Endothelial cell of umbilical vein (primary cell): Measurements from ENCODE around the gene KRT83. TPM values are rescaled to one million over a fixed set of nuclear protein-coding genes. Genes with fewer than 3 reads are reported as not detected.

ENCODE experiments used
- BruUV-seq: library from RNA; stranded (reverse); fragments of 400-500 nt; replicated peaks from 2 replicates; lab custom pipeline; 2021; lab: Mats Ljungman, UMichigan
- CTCF ChIA-PET: fragments of 300-600, 350-600 bp; sonication (Branson Sonifier 250); formaldehyde crosslinking; loops from one replicate; lab custom pipeline; 2021; ENCODE audit warnings: antibody characterized with exemption, inconsistent platforms; lab: Charles Lee
- POLR2A ChIA-PET: fragments of 300-600, 350-600 bp; sonication (Branson Sonifier 250); formaldehyde crosslinking; loops from one replicate; lab custom pipeline; 2021; ENCODE audit warnings: antibody characterized with exemption, inconsistent platforms; lab: Charles Lee
- DNase-seq: peaks from one replicate; pipeline ENCODE4 v3.0.0-alpha.2; 2011; ENCODE audit warnings: low read depth, low spot score
- FAIRE-seq: peaks from 2 replicates; lab custom pipeline; 2011; peaks lifted over from hg19 to GRCh38; lab: Jason Lieb, UNC
- H2AFZ ChIP-seq: 2 replicates; pipeline ENCODE4 v1.6.0; 2012; ENCODE audit warnings: low read depth, low read length, control low read depth, inconsistent platforms
- H3K27ac ChIP-seq: 2 replicates; pipeline ENCODE4 v1.5.1; 2011; ENCODE audit warnings: low read depth, mild to moderate bottlenecking, control low read depth, low read length, moderate library complexity; ENCODE audit not compliant: insufficient read depth
- H3K27me3 ChIP-seq, 2 experiments: 2 replicates each; pipeline versions ENCODE4 v1.6.0 to v1.6.1; 2011; ENCODE audit warnings: low read length in 2 of 2, mixed read lengths in 1 of 2; ENCODE audit not compliant: control insufficient read depth in 2 of 2, insufficient read depth in 2 of 2
- H3K36me3 ChIP-seq, 2 experiments: 2 replicates in 1 of 2; 3 replicates in 1 of 2; pipeline ENCODE4 v1.5.1; 2011; ENCODE audit warnings: low read length in 2 of 2, mild to moderate bottlenecking in 1 of 2, moderate library complexity in 1 of 2; ENCODE audit not compliant: control insufficient read depth in 2 of 2, insufficient read depth in 2 of 2; ENCODE audit errors: extremely low read depth in 1 of 2
- H3K4me1 ChIP-seq: 3 replicates; pipeline ENCODE4 v1.5.1; 2011; ENCODE audit warnings: mild to moderate bottlenecking, low read length; ENCODE audit not compliant: control insufficient read depth, insufficient read depth; ENCODE audit errors: extremely low read depth
- H3K4me2 ChIP-seq: 2 replicates; pipeline ENCODE4 v1.6.1; 2011; ENCODE audit warnings: low read length, control low read depth, mixed read lengths; ENCODE audit not compliant: insufficient read depth
- H3K4me3 ChIP-seq, 3 experiments: fragments of 200-600 bp in 1 of 3; sonication (generic), shearing (Covaris generic) in 1 of 3; replicated peaks in 1 of 3; 2 replicates each; pipeline ENCODE4 v1.5.1; 2011 to 2016; ENCODE audit warnings: control low read depth in 3 of 3, low read length in 3 of 3, mild to moderate bottlenecking in 2 of 3, inconsistent platforms in 1 of 3, low read depth in 1 of 3, moderate library complexity in 1 of 3; ENCODE audit not compliant: insufficient read depth in 1 of 3
- H3K79me2 ChIP-seq: 2 replicates; pipeline ENCODE4 v1.6.0; 2012; ENCODE audit warnings: low read length, inconsistent platforms; ENCODE audit not compliant: control insufficient read depth, insufficient read depth
- H3K9ac ChIP-seq: replicated peaks from 2 replicates; pipeline ENCODE3; 2011; ENCODE audit warnings: low read length, control low read depth; ENCODE audit not compliant: insufficient read depth; ENCODE audit errors: extremely low read depth
- H3K9me1 ChIP-seq: replicated peaks from 3 replicates; pipeline ENCODE4 v1.6.0; 2011; ENCODE audit warnings: mild to moderate bottlenecking, low read length; ENCODE audit not compliant: control insufficient read depth, insufficient read depth; ENCODE audit errors: extremely low read depth
- H3K9me3 ChIP-seq: replicated peaks from 2 replicates; pipeline ENCODE4 v1.5.1; 2012; ENCODE audit warnings: low read length, inconsistent platforms; ENCODE audit not compliant: control insufficient read depth, insufficient read depth
- H4K20me1 ChIP-seq: replicated peaks from 2 replicates; pipeline ENCODE3; 2011; ENCODE audit warnings: mild to moderate bottlenecking, low read length; ENCODE audit not compliant: control insufficient read depth, insufficient read depth; ENCODE audit errors: extremely low read depth
- CTCF ChIP-seq, 2 donors: IDR thresholded peaks; 1 replicate in 1 of 2; 2 replicates in 1 of 2; pipeline ENCODE4 v1.5.1; 2011; ENCODE audit warnings: low read length in 2 of 2, mild to moderate bottlenecking in 2 of 2, moderate library complexity in 2 of 2, control low read depth in 1 of 2, inconsistent platforms in 1 of 2, low read depth in 1 of 2; ENCODE audit not compliant: insufficient read depth in 1 of 2; ENCODE audit errors: extremely low read depth in 1 of 2
- EZH2 ChIP-seq: IDR thresholded peaks from 2 replicates; pipeline ENCODE4 v1.6.1; 2012; ENCODE audit warnings: borderline replicate concordance, low read depth, mild to moderate bottlenecking, moderate library complexity, low read length, inconsistent platforms; ENCODE audit not compliant: severe bottlenecking
- FOS ChIP-seq: IDR thresholded peaks from 2 replicates; pipeline ENCODE4 v1.6.1; 2011; ENCODE audit warnings: mild to moderate bottlenecking, low read length, moderate library complexity, borderline replicate concordance; ENCODE audit not compliant: insufficient read depth
- GATA2 ChIP-seq: IDR thresholded peaks from 2 replicates; pipeline ENCODE4 v1.7.0; 2011; ENCODE audit warnings: low read depth, mild to moderate bottlenecking, moderate library complexity, mixed read lengths, low read length; ENCODE audit not compliant: insufficient read length, insufficient read depth
- JUN ChIP-seq: IDR thresholded peaks from 2 replicates; pipeline ENCODE4 v1.6.1; 2011; ENCODE audit warnings: borderline replicate concordance, low read depth; ENCODE audit not compliant: insufficient read length, insufficient read depth
- MAX ChIP-seq: IDR thresholded peaks from 2 replicates; pipeline ENCODE4 v1.6.1; 2011; ENCODE audit not compliant: insufficient read depth, insufficient read length
- MYC ChIP-seq: IDR thresholded peaks from one replicate; pipeline ENCODE4 v1.6.1; 2011; ENCODE audit warnings: mild to moderate bottlenecking, low read depth, low read length
- POLR2A ChIP-seq: IDR thresholded peaks from 2 replicates; pipeline ENCODE4 v1.6.1; 2012; ENCODE audit warnings: low read depth, mild to moderate bottlenecking, control low read depth, low read length
- POLR2AphosphoS5 ChIP-seq: IDR thresholded peaks from 2 replicates; pipeline ENCODE4 v1.6.1; 2012; ENCODE audit warnings: low read depth, mild to moderate bottlenecking, control low read depth, low read length, moderate library complexity; ENCODE audit not compliant: insufficient read depth
- dilution Hi-C: fragments of 300-500 bp; cut with MboI; formaldehyde crosslinking; loops from one replicate; pipeline ENCODE4 v1.15.0; 2019; ENCODE audit warnings: low sequenced_read_pairs; ENCODE audit not compliant: extremely low pct_ligation_motif_present
- intact Hi-C: fragments of 100-400 bp; cut with micrococcal nuclease; formaldehyde crosslinking; loops from one replicate; pipeline ENCODE4 v1.10.0; 2022
- polyA plus RNA-seq, 4 experiments: library from polyadenylated mRNA; depleted of rRNA in 3 of 4; stranded (reverse) in 3 of 4; unstranded in 1 of 4; fragments of >200 nt; gene quantifications; 2 replicates each; pipeline versions ENCODE4 v1.2.1 to v1.2.3, GENCODE V29; 2011 to 2012; ENCODE audit warnings: missing spikeins in 1 of 4
- total RNA-seq: library from RNA; stranded (reverse); gene quantifications from 2 replicates; pipeline ENCODE4 v1.2.3, GENCODE V29; 2021

KRT83 gene
- total and polyA plus RNA-seq, 2 donors (not counting 3 experiments of a cell fraction or from before 2014, with no cell fraction given) = not detected

GRCh38 chr12:52344111-52344510 is 22.9 kb upstream of the KRT83 start:
- TF ChIP-seq MAX (no peak), MYC (no peak), POLR2A (no peak), FOS (no peak), GATA2 (no peak), POLR2AphosphoS5 (no peak), EZH2 (no peak), JUN (no peak), CTCF (IDR thresholded peaks at IDR 0.05; ENCODE audit: extremely low read depth in 1 of 2, insufficient read depth in 1 of 2, low read depth in 1 of 2, low read length in 2 of 2) (no peak)
- no TSS peak for BruUV-seq
- DNase-seq = no peak
- Histone ChIP-seq H3K27ac (no peak overlapping the region), H2AFZ (no peak overlapping the region), H3K4me3 (no peak overlapping the region), H3K79me2 (no peaks in the 10 kb centered on the region), H3K9me3 (no peaks in the 10 kb centered on the region), H4K20me1 (no peaks in the 10 kb centered on the region), H3K9me1 (no peaks in the 10 kb centered on the region), H3K9ac (no peak overlapping the region), H3K4me2 (no peak overlapping the region), H3K27me3 (peaks cover 7 to 10% of the 10 kb centered on the region in 2 experiments), H3K4me1 (no peaks in the 10 kb centered on the region), H3K36me3 (no peaks in the 10 kb centered on the region)
- ChIA-PET CTCF (interaction anchor here (0.8 to 1.2 kb wide), 2 partner anchors 9 to 19 kb away, joined by 3 read pairs; no protein-coding TSS in a partner anchor), POLR2A (no interaction called here)
- dilution Hi-C loops (no loop called here), intact Hi-C loops (no loop called here)
- no peak for FAIRE-seq
